ENCODE data around the gene DYNLT2. TPM values are rescaled to one million over a fixed set of nuclear protein-coding genes. Genes with fewer than 3 reads are reported as not detected.

Gene DYNLT2
- polyA plus RNA-seq, 1 of the 3 experiments (the other 2 are of a cell fraction), result 0.81 TPM

DNA sequence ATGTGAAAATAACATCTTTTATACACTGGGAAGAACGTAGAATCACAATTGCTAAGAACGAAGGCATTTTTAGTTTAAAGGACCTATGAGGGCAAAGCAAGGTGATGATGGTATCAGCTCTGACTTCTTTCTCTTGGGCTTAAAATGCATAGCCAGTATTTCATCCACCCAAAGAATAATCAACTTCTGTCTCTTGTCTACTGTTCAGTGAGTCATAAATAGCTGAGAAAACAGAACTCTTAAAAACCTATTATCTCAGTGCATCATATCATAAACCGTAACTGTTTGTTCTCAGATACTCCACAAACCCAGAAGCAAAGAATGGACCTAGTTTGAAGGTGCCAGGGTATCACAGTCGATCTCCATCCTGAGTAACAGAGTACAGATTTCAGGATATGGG is 32.3 kb downstream of the DYNLT2 start:
- peaks cover 11 to 15% of the 10 kb centered on the region in 2 experiments; a peak in 3 of 4 replicates for H3K4me1 ChIP-seq (ENCODE audit: control insufficient read depth in 1 of 2, insufficient read depth in 2 of 2, low read depth in 1 of 2, low read length in 1 of 2)
- POLR2A ChIA-PET, result interaction anchor here (0.8 kb wide), 1 partner anchor 14 kb away, joined by 3 read pairs; no protein-coding TSS in a partner anchor
- H3K27me3 ChIP-seq (ENCODE audit: insufficient read depth), result no peaks in the 10 kb centered on the region
- H3K79me2 ChIP-seq (ENCODE audit: insufficient read depth), result peaks cover 72% of the 10 kb centered on the region
- CTCF ChIA-PET, result interaction anchor here (3.4 to 3.9 kb wide), 2 partner anchors 10 to 16 kb away, joined by 17 to 18 read pairs; partner anchors contain the start of genes C6orf120 and WDR27
- no peak overlapping the region for H3K4me3 ChIP-seq (ENCODE audit: low read depth in 2 of 2, low read length in 1 of 2)
- H3K27ac ChIP-seq (ENCODE audit: low read depth in 2 of 2, low read length in 1 of 2), result no peak overlapping the region
- no peak overlapping the region for H3K4me2 ChIP-seq
- H3F3A ChIP-seq (replicated peaks; ENCODE audit: insufficient read depth), result peaks cover 19% of the 10 kb centered on the region
- no peak overlapping the region for H3K9ac ChIP-seq
- H3K9me3 ChIP-seq, result no peaks in the 10 kb centered on the region
- H3K36me3 ChIP-seq (replicated peaks in 1 of 2; ENCODE audit: control insufficient read depth in 1 of 2, insufficient read depth in 2 of 2, low read length in 1 of 2), result peaks cover 33 to 36% of the 10 kb centered on the region in 2 experiments
- DNase-seq, result no peak
- no peaks in the 10 kb centered on the region for H3K9me2 ChIP-seq
- H2AFZ ChIP-seq (ENCODE audit: low read depth), result no peak overlapping the region
- TF ChIP-seq NFIC (IDR thresholded peaks at IDR 0.05; ENCODE audit: borderline replicate concordance) (no peak), MAX (IDR thresholded peaks at IDR 0.05; ENCODE audit: low read depth) (no peak), TCF12 (IDR thresholded peaks at IDR 0.05) (peak; percentile 15; the same call in 1 of the 2 replicates), MXI1 (IDR thresholded peaks at IDR 0.05; ENCODE audit: low read depth, low read length) (no peak), REST (IDR thresholded peaks at IDR 0.05; ENCODE audit: low read depth, low read length) (no peak), JUND (IDR thresholded peaks at IDR 0.05) (no peak)
- TF ChIP-seq, protein P1, sequence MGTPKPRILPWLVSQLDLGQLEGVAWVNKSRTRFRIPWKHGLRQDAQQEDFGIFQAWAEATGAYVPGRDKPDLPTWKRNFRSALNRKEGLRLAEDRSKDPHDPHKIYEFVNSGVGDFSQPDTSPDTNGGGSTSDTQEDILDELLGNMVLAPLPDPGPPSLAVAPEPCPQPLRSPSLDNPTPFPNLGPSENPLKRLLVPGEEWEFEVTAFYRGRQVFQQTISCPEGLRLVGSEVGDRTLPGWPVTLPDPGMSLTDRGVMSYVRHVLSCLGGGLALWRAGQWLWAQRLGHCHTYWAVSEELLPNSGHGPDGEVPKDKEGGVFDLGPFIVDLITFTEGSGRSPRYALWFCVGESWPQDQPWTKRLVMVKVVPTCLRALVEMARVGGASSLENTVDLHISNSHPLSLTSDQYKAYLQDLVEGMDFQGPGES (IDR thresholded peaks at IDR 0.05; ENCODE audit: low read depth, low read length), result no peak
- H4K20me1 ChIP-seq (ENCODE audit: insufficient read depth), result peaks cover 23% of the 10 kb centered on the region
- 72% methylated on average over 4 of the region's 4 CpGs for WGBS (ENCODE audit: low lambda C conversion rate)

DNA sequence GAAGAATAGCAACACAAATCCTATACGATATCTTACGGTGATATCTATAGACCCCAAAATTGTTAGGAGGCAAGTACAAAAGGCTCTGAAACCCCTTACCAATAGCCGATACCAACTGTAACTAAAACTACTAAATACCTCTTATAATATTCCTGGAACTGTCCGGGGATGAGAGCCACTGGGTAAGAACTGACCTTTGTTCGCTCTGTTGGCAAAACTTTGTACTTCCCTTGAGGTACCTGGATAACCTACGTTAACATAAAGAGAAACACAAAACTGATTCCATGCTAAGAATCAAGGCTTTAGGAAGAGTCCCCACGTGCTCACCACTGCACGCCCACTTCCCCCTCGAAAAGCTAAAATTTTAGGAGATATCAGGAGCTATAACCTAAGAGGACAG is 36.8 kb downstream of the DYNLT2 start:
- CTCF ChIA-PET, result interaction anchor here (0.8 kb wide), 1 partner anchor 12 kb away, joined by 4 read pairs; the partner anchor contains the start of genes C6orf120 and WDR27
- Histone ChIP-seq H3F3A (replicated peaks; ENCODE audit: insufficient read depth) (peaks cover 5% of the 10 kb centered on the region), H3K9me3 (no peaks in the 10 kb centered on the region), H3K27me3 (ENCODE audit: insufficient read depth) (no peaks in the 10 kb centered on the region), H3K79me2 (ENCODE audit: insufficient read depth) (peaks cover 32% of the 10 kb centered on the region), H3K36me3 (replicated peaks in 1 of 2; ENCODE audit: control insufficient read depth in 1 of 2, insufficient read depth in 2 of 2, low read length in 1 of 2) (peaks cover 67 to 69% of the 10 kb centered on the region in 2 experiments), H4K20me1 (ENCODE audit: insufficient read depth) (peaks cover 9% of the 10 kb centered on the region; the same call in 1 of the 2 replicates), H3K27ac (ENCODE audit: low read depth in 2 of 2, low read length in 1 of 2) (no peak overlapping the region), H2AFZ (ENCODE audit: low read depth) (no peak overlapping the region), H3K4me3 (ENCODE audit: low read depth in 2 of 2, low read length in 1 of 2) (no peak overlapping the region), H3K9ac (no peak overlapping the region), H3K4me1 (ENCODE audit: control insufficient read depth in 1 of 2, insufficient read depth in 2 of 2, low read depth in 1 of 2, low read length in 1 of 2) (peaks cover 0 to 7% of the 10 kb centered on the region in 2 experiments; a peak in 2 of 4 replicates), H3K9me2 (no peaks in the 10 kb centered on the region), H3K4me2 (no peak overlapping the region)
- DNase-seq, result no peak
- 94% methylated on average over 9 of the region's 9 CpGs for WGBS (ENCODE audit: low lambda C conversion rate)
- POLR2A ChIA-PET, result interaction anchor here (0.9 kb wide), 1 partner anchor 13 kb away, joined by 3 read pairs; the partner anchor contains the start of genes C6orf120 and WDR27
- TF ChIP-seq TCF12 (IDR thresholded peaks at IDR 0.05) (no peak), ELF1 (IDR thresholded peaks at IDR 0.05) (no peak), SIN3A (IDR thresholded peaks at IDR 0.05; ENCODE audit: borderline replicate concordance, low read depth, low read length) (no peak), FOXJ3 (CRISPR knock-in tag; IDR thresholded peaks at IDR 0.05) (no peak), FOXM1 (IDR thresholded peaks at IDR 0.05; ENCODE audit: low read depth) (no peak), NRF1 (IDR thresholded peaks at IDR 0.05; ENCODE audit: low read depth, low read length) (no peak)
- TF ChIP-seq, protein P2, sequence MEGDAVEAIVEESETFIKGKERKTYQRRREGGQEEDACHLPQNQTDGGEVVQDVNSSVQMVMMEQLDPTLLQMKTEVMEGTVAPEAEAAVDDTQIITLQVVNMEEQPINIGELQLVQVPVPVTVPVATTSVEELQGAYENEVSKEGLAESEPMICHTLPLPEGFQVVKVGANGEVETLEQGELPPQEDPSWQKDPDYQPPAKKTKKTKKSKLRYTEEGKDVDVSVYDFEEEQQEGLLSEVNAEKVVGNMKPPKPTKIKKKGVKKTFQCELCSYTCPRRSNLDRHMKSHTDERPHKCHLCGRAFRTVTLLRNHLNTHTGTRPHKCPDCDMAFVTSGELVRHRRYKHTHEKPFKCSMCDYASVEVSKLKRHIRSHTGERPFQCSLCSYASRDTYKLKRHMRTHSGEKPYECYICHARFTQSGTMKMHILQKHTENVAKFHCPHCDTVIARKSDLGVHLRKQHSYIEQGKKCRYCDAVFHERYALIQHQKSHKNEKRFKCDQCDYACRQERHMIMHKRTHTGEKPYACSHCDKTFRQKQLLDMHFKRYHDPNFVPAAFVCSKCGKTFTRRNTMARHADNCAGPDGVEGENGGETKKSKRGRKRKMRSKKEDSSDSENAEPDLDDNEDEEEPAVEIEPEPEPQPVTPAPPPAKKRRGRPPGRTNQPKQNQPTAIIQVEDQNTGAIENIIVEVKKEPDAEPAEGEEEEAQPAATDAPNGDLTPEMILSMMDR (IDR thresholded peaks at IDR 0.05), result no peak
